Activated CD8-positive, alpha-beta memory T cell treated with anti-CD3 and anti-CD28 coated beads for 36 hours (primary cell): ENCODE measurements around the gene MOV10L1. TPM values are rescaled to one million over a fixed set of nuclear protein-coding genes. Genes with fewer than 3 reads are reported as not detected.
"Not testable (repeated sequence)": the region's sequence is repeated elsewhere in the genome, so short reads cannot be mapped to it uniquely, and the experiment has no call there.

Experiments used
- CTCF ChIA-PET: fragments of 350-600 bp; sonication (Branson Sonifier 250); formaldehyde crosslinking; loops from one replicate; lab custom pipeline; 2021; ENCODE audit warnings: antibody characterized with exemption; lab: Charles Lee
- POLR2A ChIA-PET: fragments of 350-600 bp; sonication (Branson Sonifier 250); formaldehyde crosslinking; loops from one replicate; lab custom pipeline; 2021; ENCODE audit warnings: antibody characterized with exemption; lab: Charles Lee
- total RNA-seq, 2 experiments: library from RNA; stranded (reverse); gene quantifications; one replicate each; pipeline ENCODE4 v1.2.3, GENCODE V29; 2021

Gene MOV10L1
- total RNA-seq, 2 experiments from 2014 or later: not detected

- ChIA-PET POLR2A (no interaction called here), CTCF (interaction anchor here (0.8 to 1.3 kb wide), 2 partner anchors 17 to 65 kb away, joined by 3 to 7 read pairs; no protein-coding TSS in a partner anchor)
Measured at GRCh38 chr22:50146439-50147238, 56.8 kb downstream of the MOV10L1 start.

GRCh38 chr22:50147258-50148165 is 57.7 kb downstream of the MOV10L1 start:
- POLR2A ChIA-PET: not testable (repeated sequence)
- CTCF ChIA-PET: interaction anchor here (0.7 to 3.5 kb wide), 5 partner anchors 59 to 194 kb away, joined by 3 to 35 read pairs (median 3); no protein-coding TSS in a partner anchor

DNA sequence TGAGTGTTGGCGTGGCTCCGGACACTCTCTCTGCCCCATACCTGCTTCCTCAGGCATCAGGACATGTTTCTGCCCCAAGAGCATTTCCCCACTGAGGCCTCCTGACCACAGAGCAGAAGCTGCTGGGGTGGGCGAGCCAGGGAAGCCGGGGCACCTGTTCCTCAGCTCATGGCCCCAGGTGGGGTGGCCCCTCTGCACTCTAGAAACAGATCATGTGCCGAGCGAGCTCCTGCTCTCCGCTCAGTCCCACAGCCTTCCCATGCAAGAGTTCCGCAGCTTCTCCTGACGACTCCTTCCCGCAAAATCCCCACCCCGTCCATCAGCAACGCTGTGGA is 58.3 kb downstream of the MOV10L1 start:
- ChIA-PET POLR2A (no interaction called here), CTCF (interaction anchor here (0.7 to 3.5 kb wide), 6 partner anchors 10 to 194 kb away, joined by 3 to 35 read pairs (median 4); no protein-coding TSS in a partner anchor)

DNA sequence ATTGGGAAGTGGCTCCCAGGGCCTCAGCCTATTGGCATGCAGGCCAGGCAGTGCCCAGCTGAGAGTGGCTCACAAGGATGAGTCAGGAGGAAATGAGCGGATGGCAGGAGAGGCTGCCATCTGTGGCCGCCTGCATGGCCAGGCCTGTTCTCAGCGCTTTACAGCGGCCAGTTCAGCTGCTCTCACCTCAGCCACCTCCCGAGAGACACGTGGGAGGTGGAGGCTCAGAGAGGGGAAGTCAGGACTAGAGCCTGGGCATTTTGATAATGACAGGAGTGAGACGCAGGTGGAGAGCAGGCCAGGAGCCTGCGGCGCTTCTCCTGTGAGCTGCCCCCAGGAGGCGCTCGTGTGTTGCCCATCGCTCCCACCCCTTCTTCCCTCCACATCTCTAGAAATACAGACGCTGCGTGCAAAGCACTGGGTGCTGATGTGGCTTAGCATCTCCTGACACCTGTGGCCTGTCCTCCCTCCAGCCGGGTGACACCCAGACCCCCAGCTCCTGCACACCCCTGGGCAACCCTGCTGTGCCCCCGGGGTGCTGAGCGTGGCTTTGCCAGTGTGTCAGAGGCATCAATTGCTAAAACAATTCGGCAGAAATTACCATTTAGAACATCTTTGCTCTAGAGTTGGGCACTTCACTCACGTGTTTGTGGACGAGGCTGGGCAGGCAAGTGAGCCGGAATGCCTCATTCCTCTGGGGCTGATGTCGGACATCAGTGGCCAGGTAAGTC is 59.4 kb downstream of the MOV10L1 start:
- CTCF ChIA-PET: interaction anchor here (0.8 to 3.5 kb wide), 11 partner anchors 9 to 88 kb away, joined by 3 to 35 read pairs (median 5); no protein-coding TSS in a partner anchor
- POLR2A ChIA-PET: no interaction called here

DNA sequence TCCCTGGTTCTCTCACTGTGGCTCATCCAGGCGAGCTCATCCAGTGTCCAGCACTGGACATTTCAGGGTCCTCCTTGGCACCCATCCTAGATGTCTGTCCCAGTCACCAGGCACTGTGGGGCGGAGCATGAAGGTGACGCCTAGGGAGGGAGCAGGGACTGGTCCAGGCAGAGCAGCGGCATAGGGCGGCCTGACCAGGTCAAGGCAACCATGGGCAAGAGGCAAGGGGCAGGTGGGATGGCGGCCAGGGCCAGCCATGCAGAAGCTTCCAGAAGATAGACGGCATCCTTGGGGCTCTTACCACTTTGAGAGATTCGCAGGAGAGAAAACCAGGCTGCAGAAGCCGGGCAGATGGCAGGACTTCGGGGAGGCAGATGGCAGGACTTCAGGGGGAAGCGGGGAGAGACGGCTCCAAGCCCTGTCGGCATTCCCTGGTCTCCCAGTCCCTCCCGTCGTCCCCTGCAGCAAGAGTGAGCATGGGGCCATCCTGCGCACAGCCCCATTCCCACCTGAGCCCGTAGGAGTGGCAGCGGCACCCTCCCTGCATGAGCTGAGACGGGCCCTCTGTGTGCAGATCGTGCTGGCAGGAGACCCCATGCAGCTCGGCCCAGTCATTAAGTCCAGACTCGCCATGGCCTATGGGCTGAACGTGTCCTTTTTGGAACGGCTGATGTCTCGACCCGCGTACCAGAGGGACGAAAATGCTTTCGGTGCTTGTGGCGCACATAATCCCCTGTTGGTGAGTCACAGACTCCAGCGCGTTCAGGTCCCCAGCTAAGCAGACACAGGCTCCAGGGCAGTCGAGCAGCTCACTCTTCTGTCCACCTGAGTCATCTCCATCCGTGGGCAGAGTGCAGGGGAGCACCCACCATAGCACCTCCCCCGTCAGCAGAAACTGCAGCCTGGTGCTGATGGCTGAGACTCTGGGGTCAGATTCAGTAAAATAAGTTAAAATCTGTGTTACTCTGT is 60.6 kb downstream of the MOV10L1 start:
- POLR2A ChIA-PET: no interaction called here
- CTCF ChIA-PET: interaction anchor here (1.1 to 3.5 kb wide), 4 partner anchors 14 to 86 kb away, joined by 5 to 35 read pairs (median 8); no protein-coding TSS in a partner anchor

DNA sequence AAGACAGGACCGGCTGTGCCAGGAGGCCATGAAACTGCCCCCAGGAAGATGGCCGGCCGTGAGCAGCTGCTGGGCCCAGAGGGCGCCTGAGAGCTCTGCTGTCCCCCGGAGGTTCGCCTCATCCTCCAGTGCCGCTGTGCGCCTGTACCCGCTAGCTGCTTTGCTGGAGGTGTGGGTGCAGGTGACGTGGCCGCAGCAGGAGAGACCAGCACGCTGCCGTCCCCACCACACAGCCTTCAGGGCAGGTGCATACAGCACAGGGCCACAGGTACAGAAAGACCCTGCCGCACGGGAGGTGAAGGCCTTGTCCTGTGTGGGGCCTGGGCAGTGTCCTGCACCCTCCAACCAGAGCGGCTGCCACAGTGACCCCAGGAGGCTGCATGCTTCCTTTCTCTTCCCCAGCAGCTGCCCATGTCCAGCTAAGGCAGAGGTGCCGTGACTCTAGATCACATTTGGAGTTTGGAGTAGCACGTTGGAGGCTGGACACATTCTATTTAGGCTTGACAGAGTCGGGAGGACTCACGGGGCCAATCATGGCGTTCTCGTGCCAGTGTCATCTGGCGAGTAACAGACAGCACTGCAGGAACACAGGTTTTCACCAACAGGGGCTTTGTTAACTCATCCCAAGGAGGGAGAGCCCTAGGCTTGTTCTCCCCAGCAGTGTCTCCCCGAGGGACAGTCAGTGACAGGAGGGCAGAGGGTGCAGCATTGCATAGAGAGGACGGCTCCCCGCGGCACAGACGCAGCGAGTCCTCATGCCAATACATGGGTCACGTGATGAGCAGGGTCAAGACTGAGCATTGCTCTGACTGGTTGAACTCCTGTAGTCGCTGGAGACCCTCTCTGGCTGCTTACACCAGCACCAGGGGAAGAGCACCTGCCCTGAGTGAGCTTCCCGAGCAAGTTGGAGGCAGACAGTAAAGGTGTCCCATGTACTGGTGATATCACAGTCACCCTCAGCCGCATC is 62.0 kb downstream of the MOV10L1 start:
- ChIA-PET POLR2A (no interaction called here), CTCF (interaction anchor here (1.1 kb wide), 1 partner anchor 46 kb away, joined by 6 read pairs; no protein-coding TSS in a partner anchor)

- ChIA-PET CTCF (interaction anchor here (1.2 kb wide), 1 partner anchor 34 kb away, joined by 3 read pairs; no protein-coding TSS in a partner anchor), POLR2A (no interaction called here)
Measured at GRCh38 chr22:50153056-50153755, 63.4 kb downstream of the MOV10L1 start.

DNA sequence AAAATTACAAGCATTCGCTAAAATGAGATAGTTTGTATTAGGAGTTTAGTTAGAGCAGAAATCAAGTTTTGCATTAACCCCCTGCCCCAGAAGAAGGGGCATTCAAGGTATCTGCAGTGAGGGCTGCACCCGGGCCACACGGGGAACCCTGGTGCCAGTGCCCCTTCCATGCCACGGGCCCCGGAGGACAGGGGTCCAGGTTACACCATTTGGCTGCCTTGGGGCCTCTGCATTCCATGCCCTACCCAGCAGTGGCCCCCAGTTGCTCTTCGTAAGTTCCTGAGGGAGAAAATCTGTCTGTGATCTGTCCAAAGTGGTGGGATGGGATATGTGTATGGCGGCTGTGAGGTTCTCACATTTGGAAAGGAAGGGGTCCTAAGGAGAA is 63.9 kb downstream of the MOV10L1 start:
- ChIA-PET CTCF (interaction anchor here (1.2 kb wide), 1 partner anchor 34 kb away, joined by 3 read pairs; no protein-coding TSS in a partner anchor), POLR2A (interaction anchor here (0.8 kb wide), 1 partner anchor 50 kb away, joined by 3 read pairs; no protein-coding TSS in a partner anchor)

DNA sequence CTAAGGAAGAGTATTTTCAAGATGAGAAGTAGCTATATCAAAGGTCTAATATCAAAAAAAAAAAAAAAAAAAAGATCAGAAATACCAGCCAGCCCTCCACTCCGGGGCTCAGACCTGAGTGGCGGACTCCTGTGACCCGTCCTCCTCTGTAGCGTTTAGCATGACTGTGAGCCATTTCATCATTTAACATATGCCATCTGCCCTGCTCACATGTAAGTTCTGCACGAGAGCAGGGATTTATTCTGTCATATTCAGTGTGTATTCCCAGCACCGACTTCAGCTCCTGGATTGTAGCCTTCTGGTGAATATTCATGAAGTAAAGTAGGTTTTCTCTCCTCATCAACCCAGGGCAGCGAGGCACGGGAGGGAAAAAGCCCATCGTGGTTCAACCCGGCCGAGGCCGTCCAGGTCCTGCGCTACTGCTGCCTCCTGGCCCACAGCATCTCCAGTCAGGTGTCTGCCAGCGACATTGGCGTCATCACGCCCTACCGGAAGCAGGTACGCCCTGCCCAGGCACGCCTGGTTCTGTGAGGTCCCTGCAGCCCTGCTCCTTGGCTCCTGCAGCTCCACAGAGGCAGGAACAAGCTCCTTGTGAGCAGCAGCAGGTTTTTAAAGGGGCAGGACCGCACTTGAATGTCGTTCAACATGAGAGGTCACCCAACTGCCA is 68.0 kb downstream of the MOV10L1 start:
- ChIA-PET CTCF (interaction anchor here (1.2 kb wide), 1 partner anchor 9 kb away, joined by 4 read pairs; no protein-coding TSS in a partner anchor), POLR2A (no interaction called here)

DNA sequence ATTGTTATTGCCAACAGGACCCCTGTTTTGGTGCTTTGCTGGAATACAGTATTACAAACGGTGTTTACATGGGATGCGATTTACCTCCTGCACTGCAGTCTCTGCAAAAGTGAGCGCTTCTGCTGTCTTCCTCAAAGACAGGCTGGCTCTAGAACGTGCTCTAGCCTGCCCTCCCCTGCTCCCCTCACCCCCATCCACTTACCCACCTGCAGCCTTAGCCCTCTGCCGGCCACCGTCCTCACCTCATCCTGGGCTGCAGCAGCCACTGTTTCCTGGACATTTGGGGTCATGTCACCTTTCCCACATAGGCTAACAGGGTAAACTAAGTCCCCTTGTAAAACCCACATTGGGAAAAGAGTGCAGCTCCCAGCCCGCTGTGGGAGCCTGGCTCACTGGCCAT is 71.1 kb downstream of the MOV10L1 start:
- CTCF ChIA-PET: no interaction called here
- POLR2A ChIA-PET: no interaction called here

DNA sequence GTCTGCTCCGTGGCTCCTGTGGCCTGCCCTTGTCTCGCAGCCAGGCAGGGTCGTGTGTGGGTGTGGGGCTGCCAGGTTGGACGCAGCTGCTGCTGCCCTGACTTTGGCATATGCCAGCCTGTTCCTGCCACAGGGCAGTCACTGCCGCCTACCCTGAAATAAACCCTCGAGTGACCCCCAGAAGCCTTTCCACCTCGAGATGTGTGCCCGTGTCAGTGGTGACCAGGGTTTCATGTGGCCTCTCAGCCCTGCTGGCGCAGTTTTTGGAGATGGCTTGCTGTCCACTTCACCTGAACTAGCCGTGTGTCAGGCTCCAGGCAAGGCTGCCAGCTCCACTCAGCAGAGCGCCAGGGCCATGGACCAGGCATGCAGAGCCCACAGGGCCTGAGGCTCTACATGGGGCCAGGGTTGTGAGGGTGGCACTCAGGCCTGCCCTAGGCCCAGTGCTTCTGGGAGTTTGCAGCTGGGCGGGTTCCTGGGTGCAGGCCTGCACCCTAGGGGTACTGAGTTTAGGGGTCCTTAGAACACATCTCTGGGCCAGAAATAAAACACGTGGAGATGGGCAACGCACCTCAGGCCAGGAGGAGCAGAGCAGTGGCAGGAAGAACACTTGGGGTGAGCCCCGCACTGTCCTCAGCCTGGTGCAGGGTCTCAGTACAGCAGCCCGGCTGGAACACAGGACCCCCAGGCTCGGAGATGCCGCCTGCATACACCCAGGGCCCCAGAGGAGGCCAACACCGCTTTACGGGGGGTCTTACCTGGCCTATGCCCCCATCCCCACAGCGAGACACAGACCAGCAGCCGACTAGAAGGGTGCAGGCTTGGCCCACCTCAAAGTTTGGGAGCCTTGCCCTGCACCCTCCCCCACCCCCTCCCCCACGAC is 71.9 kb downstream of the MOV10L1 start:
- ChIA-PET POLR2A (no interaction called here), CTCF (no interaction called here)

- CTCF ChIA-PET: no interaction called here
- POLR2A ChIA-PET: no interaction called here
Measured at GRCh38 chr22:50162391-50162956, 72.7 kb downstream of the MOV10L1 start.

- ChIA-PET CTCF (interaction anchor here (1.3 kb wide), 1 partner anchor 16 kb away, joined by 5 read pairs; no protein-coding TSS in a partner anchor), POLR2A (no interaction called here)
Measured at GRCh38 chr22:50165436-50166123, 75.8 kb downstream of the MOV10L1 start.
